GM23338 (cell line): ENCODE results near the gene CWC27. TPM values are rescaled to one million over a fixed set of nuclear protein-coding genes. Genes with fewer than 3 reads are reported as not detected.

Source experiments
- ATAC-seq: fragments of 200-7000 bp; cut with Tn5 transposase; 3 replicates; pipeline ENCODE4 v1.9.1; 2020
- DNase-seq: peaks from one replicate; pipeline ENCODE4 v3.0.0-alpha.2; 2015; ENCODE audit warnings: low spot score
- H2AFZ ChIP-seq: fragments of 200-600 bp; sonication (generic); 2 replicates; pipeline ENCODE4 v1.8.0; 2016; ENCODE audit warnings: antibody characterized with exemption, mild to moderate bottlenecking, moderate library complexity
- H3F3A ChIP-seq: fragments of 200-600 bp; sonication (generic); replicated peaks from 2 replicates; pipeline ENCODE4 v1.8.0; 2017; ENCODE audit warnings: antibody characterized with exemption, mixed run types, low read depth
- H3K27ac ChIP-seq: fragments of 200-600 bp; sonication (generic); 2 replicates; pipeline ENCODE4 v1.6.1; 2016; ENCODE audit warnings: low read depth
- H3K27me3 ChIP-seq: fragments of 200-600 bp; sonication (generic); 2 replicates; pipeline ENCODE4 v1.8.0; 2016; ENCODE audit warnings: mild to moderate bottlenecking, mixed run types, moderate library complexity; ENCODE audit not compliant: insufficient read depth
- H3K36me3 ChIP-seq: fragments of 200-600 bp; sonication (generic); 2 replicates; pipeline ENCODE4 v1.8.0; 2016; ENCODE audit warnings: mild to moderate bottlenecking; ENCODE audit not compliant: insufficient read depth
- H3K4me1 ChIP-seq: fragments of 200-600 bp; sonication (generic); 2 replicates; pipeline ENCODE4 v1.8.0; 2016; ENCODE audit warnings: mild to moderate bottlenecking, moderate library complexity; ENCODE audit not compliant: insufficient read depth
- H3K4me2 ChIP-seq: fragments of 200-600 bp; sonication (generic); 2 replicates; pipeline ENCODE4 v1.7.1; 2017; ENCODE audit warnings: mixed run types
- H3K4me3 ChIP-seq: fragments of 200-600 bp; sonication (generic); 2 replicates; pipeline ENCODE4 v1.6.1; 2016; ENCODE audit warnings: mixed run types
- H3K79me2 ChIP-seq: fragments of 200-600 bp; sonication (generic); replicated peaks from 2 replicates; pipeline ENCODE4 v1.8.0; 2017; ENCODE audit warnings: mild to moderate bottlenecking; ENCODE audit not compliant: insufficient read depth
- H3K9me2 ChIP-seq: fragments of 200-600 bp; sonication (generic); 2 replicates; pipeline ENCODE4 v1.8.0; 2017; ENCODE audit not compliant: insufficient read depth
- H4K20me1 ChIP-seq: fragments of 200-600 bp; sonication (generic); replicated peaks from 2 replicates; pipeline ENCODE4 v1.8.0; 2017; ENCODE audit warnings: mild to moderate bottlenecking; ENCODE audit not compliant: insufficient read depth
- H3K27ac Mint-ChIP-seq: 2 replicates; pipeline ENCODE4 v1.8.0; 2020; ENCODE audit warnings: inconsistent platforms, mild to moderate bottlenecking, moderate library complexity, mixed read lengths
- H3K27me3 Mint-ChIP-seq: 3 replicates; pipeline ENCODE4 v1.8.0; 2022; ENCODE audit warnings: low read depth, mild to moderate bottlenecking, moderate library complexity, mixed read lengths, inconsistent platforms; ENCODE audit not compliant: insufficient read depth, poor library complexity
- H3K36me3 Mint-ChIP-seq: 3 replicates; pipeline ENCODE4 v1.8.0; 2021; ENCODE audit warnings: low read depth, mild to moderate bottlenecking, inconsistent platforms, moderate library complexity, mixed read lengths
- H3K4me1 Mint-ChIP-seq: 3 replicates; pipeline ENCODE4 v1.8.0; 2020; ENCODE audit warnings: mild to moderate bottlenecking, inconsistent platforms, mixed read lengths
- H3K4me3 Mint-ChIP-seq: 3 replicates; pipeline ENCODE4 v1.8.0; 2021; ENCODE audit warnings: moderate library complexity, mild to moderate bottlenecking, inconsistent platforms, mixed read lengths
- H3K9me3 Mint-ChIP-seq: 3 replicates; pipeline ENCODE4 v1.8.0; 2020; ENCODE audit warnings: moderate library complexity, mild to moderate bottlenecking, inconsistent platforms, mixed read lengths
- CREB1 ChIP-seq: fragments of 250-450 bp; sonication (Bioruptor Pico); IDR thresholded peaks from 2 replicates; pipeline ENCODE4 v1.5.0; 2020; ENCODE audit warnings: low read depth, mild to moderate bottlenecking, moderate library complexity
- ETS1 ChIP-seq: IDR thresholded peaks from 2 replicates; pipeline ENCODE4 v1.6.1; 2016; ENCODE audit warnings: antibody characterized with exemption
- EZH2 ChIP-seq: fragments of 200-600 bp; sonication (generic); IDR thresholded peaks from one replicate; pipeline ENCODE4 v1.8.0; 2017; ENCODE audit warnings: antibody characterized with exemption, mild to moderate bottlenecking, low read depth; ENCODE audit not compliant: unreplicated experiment
- EZH2phosphoT487 ChIP-seq: fragments of 200-600 bp; sonication (generic); IDR thresholded peaks from one replicate; pipeline ENCODE4 v1.8.1; 2018; ENCODE audit warnings: antibody characterized with exemption; ENCODE audit not compliant: unreplicated experiment
- JUNB ChIP-seq: IDR thresholded peaks from one replicate; pipeline ENCODE4 v1.6.1; 2016; ENCODE audit warnings: antibody characterized with exemption; ENCODE audit not compliant: unreplicated experiment
- NANOG ChIP-seq: IDR thresholded peaks from 2 replicates; pipeline ENCODE4 v1.6.1; 2016; ENCODE audit warnings: antibody characterized with exemption, borderline replicate concordance
- POLR2AphosphoS5 ChIP-seq: IDR thresholded peaks from 2 replicates; pipeline ENCODE4 v1.6.1; 2016; ENCODE audit warnings: antibody characterized with exemption, low read depth
- STAT1 ChIP-seq: IDR thresholded peaks from one replicate; pipeline ENCODE4 v1.6.1; 2016; ENCODE audit warnings: antibody characterized with exemption; ENCODE audit not compliant: unreplicated experiment
- ZNF114 ChIP-seq: fragments of 250-450 bp; sonication (Bioruptor Pico); IDR thresholded peaks from 2 replicates; pipeline ENCODE4 v1.5.0; 2020; ENCODE audit warnings: mild to moderate bottlenecking, moderate library complexity
- ZNF331 ChIP-seq: fragments of 250-450 bp; sonication (Bioruptor Pico); IDR thresholded peaks from 2 replicates; pipeline ENCODE4 v1.5.0; 2020; ENCODE audit warnings: low read depth, mild to moderate bottlenecking, moderate library complexity
- ZNF462 ChIP-seq: fragments of 250-450 bp; sonication (Bioruptor Pico); IDR thresholded peaks from 2 replicates; pipeline ENCODE4 v1.5.0; 2020; ENCODE audit warnings: mild to moderate bottlenecking, moderate library complexity
- polyA plus RNA-seq: library from polyadenylated mRNA; unstranded; fragments of >200 nt; fragmentation: Nextera tagmentation; extraction: Ambion mirVana; gene quantifications from 2 replicates; pipeline ENCODE4 v1.2.1, GENCODE V29; 2016
- total RNA-seq: library from RNA; depleted of rRNA; stranded (reverse); fragments of >200 nt; shearing (Covaris generic); gene quantifications from 2 replicates; pipeline ENCODE4 v1.2.3, GENCODE V29; 2014
- TF ChIP-seq, protein P1 (sequence below): IDR thresholded peaks from one replicate; pipeline ENCODE4 v1.6.1; 2018; ENCODE audit warnings: antibody characterized with exemption; ENCODE audit not compliant: unreplicated experiment
- TF ChIP-seq, protein P2 (sequence below), 2 experiments: fragments of 200-600 bp in 1 of 2; sonication (generic) in 1 of 2; conservative IDR thresholded peaks; 2 replicates each; pipeline versions ENCODE4 v1.5.1 to v1.6.1; 2016 to 2017; ENCODE audit warnings: antibody characterized with exemption in 2 of 2, low read depth in 2 of 2, mild to moderate bottlenecking in 2 of 2, moderate library complexity in 1 of 2

Gene CWC27
- total and polyA plus RNA-seq, 2 experiments from 2014 or later = 27.7 to 115 TPM

DNA sequence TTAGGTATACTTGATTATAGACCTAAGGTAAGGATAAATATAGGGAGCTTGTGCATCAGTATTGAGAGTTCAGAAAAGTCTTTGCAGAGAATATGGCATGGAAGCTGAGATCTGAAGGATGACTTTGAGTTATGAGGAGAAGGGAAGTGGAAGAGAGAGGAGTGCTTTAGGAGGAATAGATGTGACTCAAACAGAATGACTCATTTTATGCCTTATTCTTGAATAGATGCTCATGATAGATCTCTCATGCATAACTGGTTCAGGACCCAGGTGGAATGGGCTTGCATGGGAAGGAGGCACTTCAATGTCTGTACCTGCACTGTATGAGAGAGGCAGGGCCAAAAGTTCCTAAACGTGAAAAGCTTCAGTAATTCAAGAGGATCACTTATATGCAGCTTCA is 103.3 kb downstream of the CWC27 start:
- Mint-ChIP-seq H3K9me3 (no peaks in the 10 kb centered on the region), H3K36me3 (no peaks in the 10 kb centered on the region), H3K4me1 (peaks cover 15% of the 10 kb centered on the region), H3K4me3 (no peak overlapping the region), H3K27ac (no peak overlapping the region), H3K27me3 (no peaks in the 10 kb centered on the region)
- no peaks in the 10 kb centered on the region for H3K27me3 ChIP-seq
- H3K4me2 ChIP-seq = no peak overlapping the region
- no peaks in the 10 kb centered on the region for H3F3A ChIP-seq
- no peaks in the 10 kb centered on the region for H3K36me3 ChIP-seq
- no peaks in the 10 kb centered on the region for H4K20me1 ChIP-seq
- no peaks in the 10 kb centered on the region for H3K79me2 ChIP-seq
- DNase-seq (no peak), ATAC-seq (no peak)
- no peak overlapping the region for H3K4me3 ChIP-seq
- H3K27ac ChIP-seq = no peak overlapping the region
- H3K9me2 ChIP-seq = no peaks in the 10 kb centered on the region
- no peak overlapping the region for H2AFZ ChIP-seq
- TF ChIP-seq, protein P1, sequence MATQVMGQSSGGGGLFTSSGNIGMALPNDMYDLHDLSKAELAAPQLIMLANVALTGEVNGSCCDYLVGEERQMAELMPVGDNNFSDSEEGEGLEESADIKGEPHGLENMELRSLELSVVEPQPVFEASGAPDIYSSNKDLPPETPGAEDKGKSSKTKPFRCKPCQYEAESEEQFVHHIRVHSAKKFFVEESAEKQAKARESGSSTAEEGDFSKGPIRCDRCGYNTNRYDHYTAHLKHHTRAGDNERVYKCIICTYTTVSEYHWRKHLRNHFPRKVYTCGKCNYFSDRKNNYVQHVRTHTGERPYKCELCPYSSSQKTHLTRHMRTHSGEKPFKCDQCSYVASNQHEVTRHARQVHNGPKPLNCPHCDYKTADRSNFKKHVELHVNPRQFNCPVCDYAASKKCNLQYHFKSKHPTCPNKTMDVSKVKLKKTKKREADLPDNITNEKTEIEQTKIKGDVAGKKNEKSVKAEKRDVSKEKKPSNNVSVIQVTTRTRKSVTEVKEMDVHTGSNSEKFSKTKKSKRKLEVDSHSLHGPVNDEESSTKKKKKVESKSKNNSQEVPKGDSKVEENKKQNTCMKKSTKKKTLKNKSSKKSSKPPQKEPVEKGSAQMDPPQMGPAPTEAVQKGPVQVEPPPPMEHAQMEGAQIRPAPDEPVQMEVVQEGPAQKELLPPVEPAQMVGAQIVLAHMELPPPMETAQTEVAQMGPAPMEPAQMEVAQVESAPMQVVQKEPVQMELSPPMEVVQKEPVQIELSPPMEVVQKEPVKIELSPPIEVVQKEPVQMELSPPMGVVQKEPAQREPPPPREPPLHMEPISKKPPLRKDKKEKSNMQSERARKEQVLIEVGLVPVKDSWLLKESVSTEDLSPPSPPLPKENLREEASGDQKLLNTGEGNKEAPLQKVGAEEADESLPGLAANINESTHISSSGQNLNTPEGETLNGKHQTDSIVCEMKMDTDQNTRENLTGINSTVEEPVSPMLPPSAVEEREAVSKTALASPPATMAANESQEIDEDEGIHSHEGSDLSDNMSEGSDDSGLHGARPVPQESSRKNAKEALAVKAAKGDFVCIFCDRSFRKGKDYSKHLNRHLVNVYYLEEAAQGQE = no peak
- no peak for TF ChIP-seq STAT1
- TF ChIP-seq, protein P2, sequence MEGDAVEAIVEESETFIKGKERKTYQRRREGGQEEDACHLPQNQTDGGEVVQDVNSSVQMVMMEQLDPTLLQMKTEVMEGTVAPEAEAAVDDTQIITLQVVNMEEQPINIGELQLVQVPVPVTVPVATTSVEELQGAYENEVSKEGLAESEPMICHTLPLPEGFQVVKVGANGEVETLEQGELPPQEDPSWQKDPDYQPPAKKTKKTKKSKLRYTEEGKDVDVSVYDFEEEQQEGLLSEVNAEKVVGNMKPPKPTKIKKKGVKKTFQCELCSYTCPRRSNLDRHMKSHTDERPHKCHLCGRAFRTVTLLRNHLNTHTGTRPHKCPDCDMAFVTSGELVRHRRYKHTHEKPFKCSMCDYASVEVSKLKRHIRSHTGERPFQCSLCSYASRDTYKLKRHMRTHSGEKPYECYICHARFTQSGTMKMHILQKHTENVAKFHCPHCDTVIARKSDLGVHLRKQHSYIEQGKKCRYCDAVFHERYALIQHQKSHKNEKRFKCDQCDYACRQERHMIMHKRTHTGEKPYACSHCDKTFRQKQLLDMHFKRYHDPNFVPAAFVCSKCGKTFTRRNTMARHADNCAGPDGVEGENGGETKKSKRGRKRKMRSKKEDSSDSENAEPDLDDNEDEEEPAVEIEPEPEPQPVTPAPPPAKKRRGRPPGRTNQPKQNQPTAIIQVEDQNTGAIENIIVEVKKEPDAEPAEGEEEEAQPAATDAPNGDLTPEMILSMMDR (conservative IDR thresholded peaks at IDR 0.05; ENCODE audit: low read depth in 2 of 2) = no peak
- TF ChIP-seq JUNB = no peak
- no peak for TF ChIP-seq POLR2AphosphoS5
- no peak for TF ChIP-seq ZNF331 (CRISPR knock-in tag)
- TF ChIP-seq NANOG = no peak
- TF ChIP-seq ZNF462 (CRISPR knock-in tag) = no peak
- TF ChIP-seq EZH2phosphoT487 = no peak
- no peak for TF ChIP-seq EZH2
- TF ChIP-seq ETS1 = no peak
- TF ChIP-seq CREB1 (CRISPR knock-in tag) = no peak
- no peak for TF ChIP-seq ZNF114 (CRISPR knock-in tag)
- peaks cover 8% of the 10 kb centered on the region; the same call in 1 of the 2 replicates for H3K4me1 ChIP-seq
